HCT116 (cell line): ENCODE measurements around the gene ZNRF3. TPM values are rescaled to one million over a fixed set of nuclear protein-coding genes. Genes with fewer than 3 reads are reported as not detected.

Experiments used
- ATAC-seq: fragments of 200-7000 bp; cut with Tn5 transposase; 2 replicates; pipeline ENCODE4 v1.9.1; 2020; ENCODE audit warnings: mild to moderate bottlenecking, moderate library complexity
- BruUV-seq: library from RNA; stranded (reverse); fragments of 400-500 nt; replicated peaks from 2 replicates; lab custom pipeline; 2021; lab: Mats Ljungman, UMichigan
- CTCF ChIA-PET: fragments of 300-600 bp; sonication (Branson Sonifier 250); formaldehyde crosslinking; loops from one replicate; lab custom pipeline; 2021; ENCODE audit warnings: antibody characterized with exemption; lab: Charles Lee
- POLR2A ChIA-PET: fragments of 300-600, 350-600 bp; sonication (Branson Sonifier 250); formaldehyde crosslinking; loops from one replicate; lab custom pipeline; 2021; ENCODE audit warnings: antibody characterized with exemption; lab: Charles Lee
- RAD21 ChIA-PET, 2 experiments: fragments of 300-600 bp; sonication (Branson Sonifier 250); formaldehyde crosslinking; loops; one replicate each; lab custom pipeline; 2023; ENCODE audit warnings: low total read pairs in 2 of 2; ENCODE audit not compliant: uncharacterized antibody in 2 of 2, unreplicated experiment in 2 of 2, low non-redundant PET in 1 of 2; lab: Charles Lee
- DNase-seq: peaks from one replicate; pipeline ENCODE4 v3.0.0-alpha.2; 2010; ENCODE audit warnings: low read depth, low spot score
- H2AFZ ChIP-seq: fragments of 200-600 bp; shearing (Covaris generic), sonication (generic); 2 replicates; pipeline ENCODE4 v1.6.1; 2017; ENCODE audit warnings: low read depth, mixed run types, mixed read lengths, antibody characterized with exemption, low read length; ENCODE audit not compliant: poor library complexity, severe bottlenecking
- H3K27ac ChIP-seq: 2 replicates; pipeline ENCODE4 v1.5.1; 2012; ENCODE audit warnings: low read depth, low read length
- H3K27me3 ChIP-seq: fragments of 200-600 bp; sonication (generic); 2 replicates; pipeline ENCODE4 v1.6.1; 2016; ENCODE audit warnings: mixed run types, low read length, mixed read lengths; ENCODE audit not compliant: insufficient read depth
- H3K36me3 ChIP-seq, 2 experiments: fragments of 200-500 bp in 1 of 2; fragments of 200-600 bp in 1 of 2; sonication (Bioruptor generic) in 1 of 2; sonication (generic) in 1 of 2; 2 replicates each; pipeline versions ENCODE4 v1.5.1 to v1.6.1; 2014 to 2016; ENCODE audit warnings: low read length in 2 of 2, inconsistent platforms in 1 of 2, mixed read lengths in 1 of 2, mixed run types in 1 of 2; ENCODE audit not compliant: insufficient read depth in 2 of 2, control insufficient read depth in 1 of 2
- H3K4me1 ChIP-seq, 2 experiments: fragments of 200-600 bp in 1 of 2; sonication (generic) in 1 of 2; 2 replicates each; pipeline versions ENCODE4 v1.5.1 to v1.6.1; 2012 to 2017; ENCODE audit warnings: low read length in 2 of 2, inconsistent platforms in 1 of 2, mild to moderate bottlenecking in 1 of 2, mixed read lengths in 1 of 2, mixed run types in 1 of 2, moderate library complexity in 1 of 2; ENCODE audit not compliant: insufficient read depth in 2 of 2, control insufficient read depth in 1 of 2
- H3K4me2 ChIP-seq: fragments of 200-600 bp; sonication (generic); 2 replicates; pipeline ENCODE4 v1.6.1; 2017; ENCODE audit warnings: mixed run types, low read length, mixed read lengths
- H3K4me3 ChIP-seq, 2 experiments: fragments of 200-600 bp in 1 of 2; sonication (generic) in 1 of 2; replicated peaks in 1 of 2; 2 replicates each; pipeline ENCODE4 v1.5.1; 2011 to 2016; ENCODE audit warnings: low read length in 2 of 2, control low read depth in 1 of 2, low read depth in 1 of 2, mild to moderate bottlenecking in 1 of 2, mixed read lengths in 1 of 2, mixed run types in 1 of 2
- H3K79me2 ChIP-seq: fragments of 200-600 bp; sonication (generic); 2 replicates; pipeline ENCODE4 v1.6.1; 2017; ENCODE audit warnings: mild to moderate bottlenecking, mixed run types, low read length, moderate library complexity, mixed read lengths; ENCODE audit not compliant: insufficient read depth
- H3K9ac ChIP-seq: fragments of 200-600 bp; sonication (generic); 2 replicates; pipeline ENCODE4 v1.6.1; 2016; ENCODE audit warnings: low read length, mixed read lengths
- H3K9me2 ChIP-seq: fragments of 200-600 bp; sonication (generic), shearing (Covaris generic); 2 replicates; pipeline ENCODE4 v1.6.1; 2017; ENCODE audit warnings: mixed run types, mild to moderate bottlenecking, moderate library complexity; ENCODE audit not compliant: insufficient read depth
- H3K9me3 ChIP-seq, 2 experiments: fragments of 200-500 bp in 1 of 2; fragments of 200-600 bp in 1 of 2; sonication (Bioruptor generic) in 1 of 2; sonication (generic) in 1 of 2; 2 replicates each; pipeline ENCODE4 v1.6.1; 2014 to 2017; ENCODE audit warnings: low read length in 2 of 2, mixed read lengths in 2 of 2, inconsistent platforms in 1 of 2, low read depth in 1 of 2, mild to moderate bottlenecking in 1 of 2, mixed run types in 1 of 2, moderate library complexity in 1 of 2; ENCODE audit not compliant: control insufficient read depth in 1 of 2, insufficient read depth in 1 of 2
- H4K20me1 ChIP-seq: fragments of 200-600 bp; sonication (generic), shearing (Covaris generic); 2 replicates; pipeline ENCODE4 v1.6.1; 2017; ENCODE audit warnings: mixed run types, mild to moderate bottlenecking, moderate library complexity; ENCODE audit not compliant: insufficient read depth
- CBX3 ChIP-seq: IDR thresholded peaks from 2 replicates; pipeline ENCODE4 v1.6.1; 2012; ENCODE audit warnings: low read depth
- EGR1 ChIP-seq: IDR thresholded peaks from 2 replicates; pipeline ENCODE4 v1.6.1; 2012; ENCODE audit warnings: low read depth
- ELF1 ChIP-seq: IDR thresholded peaks from 2 replicates; pipeline ENCODE4 v1.6.1; 2012; ENCODE audit warnings: low read depth, borderline replicate concordance
- EZH2 ChIP-seq: fragments of 200-600 bp; sonication (generic); IDR thresholded peaks from 2 replicates; pipeline ENCODE4 v1.6.1; 2017; ENCODE audit warnings: antibody characterized with exemption, mixed run types
- EZH2phosphoT487 ChIP-seq: fragments of 200-600 bp; IDR thresholded peaks from 2 replicates; pipeline ENCODE4 v1.6.1; 2018; ENCODE audit warnings: antibody characterized with exemption, borderline replicate concordance
- FOSL1 ChIP-seq: IDR thresholded peaks from 2 replicates; pipeline ENCODE4 v1.6.1; 2012; ENCODE audit warnings: low read depth
- JUND ChIP-seq: IDR thresholded peaks from 2 replicates; pipeline ENCODE4 v1.6.1; 2012
- POLR2AphosphoS5 ChIP-seq: IDR thresholded peaks from 2 replicates; pipeline ENCODE4 v1.6.1; 2011; ENCODE audit warnings: mild to moderate bottlenecking, low read depth, low read length, moderate library complexity
- SIN3A ChIP-seq: IDR thresholded peaks from 2 replicates; pipeline ENCODE4 v1.6.1; 2012; ENCODE audit warnings: low read depth
- SP1 ChIP-seq: IDR thresholded peaks from 2 replicates; pipeline ENCODE4 v1.6.1; 2012; ENCODE audit warnings: low read depth
- TCF7L2 ChIP-seq: IDR thresholded peaks from 2 replicates; pipeline ENCODE4 v1.7.0; 2011; ENCODE audit warnings: borderline replicate concordance, inconsistent platforms; ENCODE audit not compliant: insufficient read depth, insufficient read length; ENCODE audit errors: extremely low read depth
- YY1 ChIP-seq: IDR thresholded peaks from 2 replicates; pipeline ENCODE4 v1.6.1; 2011; ENCODE audit warnings: low read length, low read depth, moderate library complexity, mild to moderate bottlenecking; ENCODE audit not compliant: insufficient replicate concordance; ENCODE audit errors: extremely low read depth
- ZFX ChIP-seq: fragments of 450-650 bp; IDR thresholded peaks from 2 replicates; pipeline ENCODE4 v1.6.1; 2017
- ZNF274 ChIP-seq: fragments of 200-500 bp; sonication (Bioruptor generic); IDR thresholded peaks from 2 replicates; pipeline ENCODE4 v1.6.1; 2014; ENCODE audit warnings: mild to moderate bottlenecking, low read depth, low read length, inconsistent platforms
- intact Hi-C: fragments of 100-400 bp; cut with micrococcal nuclease; formaldehyde crosslinking; loops from 2 replicates; pipeline ENCODE4 v1.10.0; 2022
- total RNA-seq: library from RNA; stranded (reverse); gene quantifications from one replicate; pipeline ENCODE4 v1.2.1, GENCODE V29; 2021; ENCODE audit not compliant: unreplicated experiment
- TF ChIP-seq, protein P1 (sequence below): IDR thresholded peaks from 2 replicates; pipeline ENCODE4 v1.6.1; 2012
- TF ChIP-seq, protein P2 (sequence below): IDR thresholded peaks from 2 replicates; pipeline ENCODE4 v1.6.1; 2012; ENCODE audit warnings: low read depth
- TF ChIP-seq, protein P3 (sequence below), 3 experiments: fragments of 200-600 bp in 1 of 3; sonication (generic) in 1 of 3; IDR thresholded peaks in 2 of 3; conservative IDR thresholded peaks in 1 of 3; 2 replicates each; pipeline ENCODE4 v1.5.1; 2012 to 2017; ENCODE audit warnings: low read depth in 2 of 3, low read length in 2 of 3, antibody characterized with exemption in 1 of 3, borderline replicate concordance in 1 of 3, control low read depth in 1 of 3, mild to moderate bottlenecking in 1 of 3, mixed read lengths in 1 of 3, mixed run types in 1 of 3, moderate library complexity in 1 of 3; ENCODE audit not compliant: insufficient read depth in 1 of 3
- TF ChIP-seq, protein P4 (sequence below): IDR thresholded peaks from 2 replicates; pipeline ENCODE4 v1.6.1; 2012

ZNRF3 gene
- total RNA-seq, 1 experiment from 2014 or later = 12.2 TPM

DNA sequence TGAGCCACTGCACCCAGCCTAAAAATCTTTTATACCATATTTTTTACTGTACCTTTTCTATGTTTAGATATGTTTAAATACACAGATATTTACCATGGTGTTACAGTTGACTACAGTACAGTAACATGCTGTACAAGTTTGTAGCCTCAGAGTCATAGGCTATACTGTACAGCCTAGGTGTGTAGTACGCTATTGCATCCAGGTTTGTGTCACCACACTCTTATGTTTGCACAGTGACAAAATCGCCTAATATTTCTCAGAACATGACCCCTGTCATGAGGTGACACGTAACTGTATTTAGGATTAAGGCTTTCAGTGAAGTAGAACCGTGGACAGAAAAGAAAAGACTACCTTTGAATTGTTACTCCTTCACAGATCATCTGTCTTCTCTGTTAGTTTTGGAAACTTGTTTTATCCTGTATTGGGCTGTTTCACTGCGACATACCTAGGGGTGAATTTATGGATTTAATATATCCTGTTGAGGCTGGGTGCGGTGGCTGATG is 83.8 kb downstream of the ZNRF3 start:
- H3K9me2 ChIP-seq = no peaks in the 10 kb centered on the region
- POLR2A ChIA-PET = no interaction called here
- no peak overlapping the region for H3K4me3 ChIP-seq
- no peaks in the 10 kb centered on the region for H4K20me1 ChIP-seq
- H3K9me3 ChIP-seq = no peaks in the 10 kb centered on the region
- H3K9ac ChIP-seq = no peak overlapping the region
- no peaks in the 10 kb centered on the region for H3K36me3 ChIP-seq
- peaks cover 7 to 11% of the 10 kb centered on the region in 2 experiments; a peak in 3 of 4 replicates for H3K4me1 ChIP-seq
- H3K27me3 ChIP-seq = no peaks in the 10 kb centered on the region
- ATAC-seq = no peak
- RAD21 ChIA-PET = no interaction called here
- no peak overlapping the region for H3K4me2 ChIP-seq
- no peak overlapping the region for H2AFZ ChIP-seq
- TF ChIP-seq SP1 (no peak), SIN3A (no peak), CBX3 (no peak), ZNF274 (no peak), POLR2AphosphoS5 (no peak), EZH2 (no peak), YY1 (no peak), EZH2phosphoT487 (no peak), JUND (no peak), FOSL1 (no peak), ELF1 (no peak), TCF7L2 (no peak), ZFX (no peak), EGR1 (no peak)
- TF ChIP-seq, protein P1, sequence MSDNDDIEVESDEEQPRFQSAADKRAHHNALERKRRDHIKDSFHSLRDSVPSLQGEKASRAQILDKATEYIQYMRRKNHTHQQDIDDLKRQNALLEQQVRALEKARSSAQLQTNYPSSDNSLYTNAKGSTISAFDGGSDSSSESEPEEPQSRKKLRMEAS = no peak
- TF ChIP-seq, protein P2, sequence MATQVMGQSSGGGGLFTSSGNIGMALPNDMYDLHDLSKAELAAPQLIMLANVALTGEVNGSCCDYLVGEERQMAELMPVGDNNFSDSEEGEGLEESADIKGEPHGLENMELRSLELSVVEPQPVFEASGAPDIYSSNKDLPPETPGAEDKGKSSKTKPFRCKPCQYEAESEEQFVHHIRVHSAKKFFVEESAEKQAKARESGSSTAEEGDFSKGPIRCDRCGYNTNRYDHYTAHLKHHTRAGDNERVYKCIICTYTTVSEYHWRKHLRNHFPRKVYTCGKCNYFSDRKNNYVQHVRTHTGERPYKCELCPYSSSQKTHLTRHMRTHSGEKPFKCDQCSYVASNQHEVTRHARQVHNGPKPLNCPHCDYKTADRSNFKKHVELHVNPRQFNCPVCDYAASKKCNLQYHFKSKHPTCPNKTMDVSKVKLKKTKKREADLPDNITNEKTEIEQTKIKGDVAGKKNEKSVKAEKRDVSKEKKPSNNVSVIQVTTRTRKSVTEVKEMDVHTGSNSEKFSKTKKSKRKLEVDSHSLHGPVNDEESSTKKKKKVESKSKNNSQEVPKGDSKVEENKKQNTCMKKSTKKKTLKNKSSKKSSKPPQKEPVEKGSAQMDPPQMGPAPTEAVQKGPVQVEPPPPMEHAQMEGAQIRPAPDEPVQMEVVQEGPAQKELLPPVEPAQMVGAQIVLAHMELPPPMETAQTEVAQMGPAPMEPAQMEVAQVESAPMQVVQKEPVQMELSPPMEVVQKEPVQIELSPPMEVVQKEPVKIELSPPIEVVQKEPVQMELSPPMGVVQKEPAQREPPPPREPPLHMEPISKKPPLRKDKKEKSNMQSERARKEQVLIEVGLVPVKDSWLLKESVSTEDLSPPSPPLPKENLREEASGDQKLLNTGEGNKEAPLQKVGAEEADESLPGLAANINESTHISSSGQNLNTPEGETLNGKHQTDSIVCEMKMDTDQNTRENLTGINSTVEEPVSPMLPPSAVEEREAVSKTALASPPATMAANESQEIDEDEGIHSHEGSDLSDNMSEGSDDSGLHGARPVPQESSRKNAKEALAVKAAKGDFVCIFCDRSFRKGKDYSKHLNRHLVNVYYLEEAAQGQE = no peak
- TF ChIP-seq, protein P3, sequence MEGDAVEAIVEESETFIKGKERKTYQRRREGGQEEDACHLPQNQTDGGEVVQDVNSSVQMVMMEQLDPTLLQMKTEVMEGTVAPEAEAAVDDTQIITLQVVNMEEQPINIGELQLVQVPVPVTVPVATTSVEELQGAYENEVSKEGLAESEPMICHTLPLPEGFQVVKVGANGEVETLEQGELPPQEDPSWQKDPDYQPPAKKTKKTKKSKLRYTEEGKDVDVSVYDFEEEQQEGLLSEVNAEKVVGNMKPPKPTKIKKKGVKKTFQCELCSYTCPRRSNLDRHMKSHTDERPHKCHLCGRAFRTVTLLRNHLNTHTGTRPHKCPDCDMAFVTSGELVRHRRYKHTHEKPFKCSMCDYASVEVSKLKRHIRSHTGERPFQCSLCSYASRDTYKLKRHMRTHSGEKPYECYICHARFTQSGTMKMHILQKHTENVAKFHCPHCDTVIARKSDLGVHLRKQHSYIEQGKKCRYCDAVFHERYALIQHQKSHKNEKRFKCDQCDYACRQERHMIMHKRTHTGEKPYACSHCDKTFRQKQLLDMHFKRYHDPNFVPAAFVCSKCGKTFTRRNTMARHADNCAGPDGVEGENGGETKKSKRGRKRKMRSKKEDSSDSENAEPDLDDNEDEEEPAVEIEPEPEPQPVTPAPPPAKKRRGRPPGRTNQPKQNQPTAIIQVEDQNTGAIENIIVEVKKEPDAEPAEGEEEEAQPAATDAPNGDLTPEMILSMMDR (IDR thresholded peaks at IDR 0.05 in 2 of 3, conservative IDR thresholded peaks at IDR 0.05 in 1 of 3; ENCODE audit: borderline replicate concordance in 1 of 3, insufficient read depth in 1 of 3, low read depth in 2 of 3, low read length in 2 of 3) = no peak
- TF ChIP-seq, protein P4, sequence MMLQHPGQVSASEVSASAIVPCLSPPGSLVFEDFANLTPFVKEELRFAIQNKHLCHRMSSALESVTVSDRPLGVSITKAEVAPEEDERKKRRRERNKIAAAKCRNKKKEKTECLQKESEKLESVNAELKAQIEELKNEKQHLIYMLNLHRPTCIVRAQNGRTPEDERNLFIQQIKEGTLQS = no peak
- TF ChIP-seq, all 23 proteins: peak for 0
- H3K79me2 ChIP-seq = peaks cover 9% of the 10 kb centered on the region
- no peak for DNase-seq
- H3K27ac ChIP-seq = no peak overlapping the region
- no TSS peak for BruUV-seq
- intact Hi-C loops = no loop called here
- CTCF ChIA-PET = interaction anchor here (0.7 kb wide), 1 partner anchor 9 kb away, joined by 3 read pairs; no protein-coding TSS in a partner anchor
